ENCODE results near the gene TEN1. TPM values are rescaled to one million over a fixed set of nuclear protein-coding genes. Genes with fewer than 3 reads are reported as not detected.
A peak's percentile ranks its signal among the peaks of the same experiment; 100 is the strongest.

Gene TEN1
- total and polyA plus RNA-seq, 9 of the 15 experiments (the other 6 are each of a cell fraction or from before 2014, with no cell fraction given): 1.3 to 25.7 (median 10.1) TPM

- TF ChIP-seq HDAC1 (IDR thresholded peaks at IDR 0.05) (peak in 1 of 2 experiments; percentile 77; a peak in 2 of 4 replicates), ZNF586 (CRISPR knock-in tag; conservative IDR thresholded peaks at IDR 0.05) (no peak), TCF3 (CRISPR knock-in tag; IDR thresholded peaks at IDR 0.05) (no peak), BDP1 (IDR thresholded peaks at IDR 0.05; ENCODE audit: insufficient read depth, insufficient read length) (no peak), ZNF384 (IDR thresholded peaks at IDR 0.05; ENCODE audit: low read depth, low read length) (no peak), PRPF4 (IDR thresholded peaks at IDR 0.05; ENCODE audit: insufficient read depth, low read depth, low read length, poor library complexity, severe bottlenecking) (no peak), LCOR (CRISPR knock-in tag; IDR thresholded peaks at IDR 0.05) (peak; percentile 82; the same call in 1 of the 2 replicates), ZNF780A (CRISPR knock-in tag; IDR thresholded peaks at IDR 0.05) (no peak), MTA3 (IDR thresholded peaks at IDR 0.05; ENCODE audit: borderline replicate concordance) (0 out of 2 replicates have a peak, but pooled peaks have one; percentile 52), RBM34 (IDR thresholded peaks at IDR 0.05; ENCODE audit: borderline replicate concordance, insufficient read depth, low read length) (no peak), THAP12 (CRISPR knock-in tag; IDR thresholded peaks at IDR 0.05) (no peak), PBX2 (CRISPR knock-in tag; IDR thresholded peaks at IDR 0.05; ENCODE audit: low read depth) (peak; percentile 92), PBX2 (tag; conservative IDR thresholded peaks at IDR 0.05; ENCODE audit: low read depth) (peak; percentile 95), YY1 (IDR thresholded peaks at IDR 0.05; ENCODE audit: borderline replicate concordance in 1 of 3, control insufficient read depth in 1 of 3, extremely low read depth in 1 of 3, insufficient read depth in 3 of 3, insufficient read length in 1 of 3, insufficient replicate concordance in 2 of 3, low read depth in 1 of 3, low read length in 2 of 3) (peak in 2 of 3 experiments; percentile 59 to 76), PPARD (CRISPR knock-in tag; IDR thresholded peaks at IDR 0.05) (no peak), ZNF75A (CRISPR knock-in tag; IDR thresholded peaks at IDR 0.05) (no peak; the same call in 1 of the 2 replicates), FOXK2 (conservative IDR thresholded peaks at IDR 0.05 in 1 of 2, IDR thresholded peaks at IDR 0.05 in 1 of 2; ENCODE audit: low read depth in 2 of 2) (peak in 1 of 2 experiments; percentile 85; a peak in 2 of 4 replicates), NONO (IDR thresholded peaks at IDR 0.05; ENCODE audit: low read depth in 2 of 2, low read length in 1 of 2) (0 out of 4 replicates have a peak, but pooled peaks of 1 of the 2 experiments have one; percentile 7), NCOA6 (IDR thresholded peaks at IDR 0.05) (no peak), RAD21 (CRISPR knock-in tag; conservative IDR thresholded peaks at IDR 0.05 in 1 of 2, IDR thresholded peaks at IDR 0.05 in 1 of 2) (peak in 1 of 2 experiments; percentile 27; a peak in 2 of 4 replicates), SAFB2 (IDR thresholded peaks at IDR 0.05; ENCODE audit: borderline replicate concordance, low read depth, low read length, severe bottlenecking) (no peak), ZNF445 (CRISPR knock-in tag; IDR thresholded peaks at IDR 0.05; ENCODE audit: low read depth) (no peak)
Measured at GRCh38 chr17:75978938-75979704, at the start of gene TEN1, which contains the start of gene ACOX1 (continued).
